Measurements from ENCODE around the gene SYT6. TPM values are rescaled to one million over a fixed set of nuclear protein-coding genes. Genes with fewer than 3 reads are reported as not detected.

SYT6 gene
- total and polyA plus RNA-seq, 4 donors = 4.9 to 30.1 (median 19.9) TPM

DNA sequence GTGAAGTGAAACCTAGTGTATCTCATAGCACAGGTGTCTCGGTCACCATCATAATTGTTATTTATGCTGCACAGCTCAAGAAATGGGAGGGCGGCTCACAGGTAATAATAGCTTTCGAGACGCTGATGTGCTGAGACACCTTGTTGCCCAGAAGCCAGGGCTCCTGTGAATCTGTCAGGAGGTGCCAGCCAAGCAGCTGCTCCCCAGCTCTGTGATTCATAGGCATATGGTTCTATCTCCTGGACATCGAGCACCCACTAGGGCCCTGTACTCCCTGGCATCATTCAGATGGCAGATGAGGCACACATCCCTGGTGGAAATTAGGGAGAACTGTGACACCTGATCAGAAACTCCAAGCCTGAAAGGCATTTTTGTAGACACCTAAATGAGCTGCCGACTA, 53.5 kb downstream of the SYT6 start:
- no peak for DNase-seq (ENCODE audit: low read depth in 4 of 6, low spot score in 6 of 6)
- WGBS (ENCODE audit: insufficient coverage) = 89% methylated on average over 5 of the region's 6 CpGs
- H3K27ac ChIP-seq (ENCODE audit: low read depth, low read length) = no peak overlapping the region

DNA sequence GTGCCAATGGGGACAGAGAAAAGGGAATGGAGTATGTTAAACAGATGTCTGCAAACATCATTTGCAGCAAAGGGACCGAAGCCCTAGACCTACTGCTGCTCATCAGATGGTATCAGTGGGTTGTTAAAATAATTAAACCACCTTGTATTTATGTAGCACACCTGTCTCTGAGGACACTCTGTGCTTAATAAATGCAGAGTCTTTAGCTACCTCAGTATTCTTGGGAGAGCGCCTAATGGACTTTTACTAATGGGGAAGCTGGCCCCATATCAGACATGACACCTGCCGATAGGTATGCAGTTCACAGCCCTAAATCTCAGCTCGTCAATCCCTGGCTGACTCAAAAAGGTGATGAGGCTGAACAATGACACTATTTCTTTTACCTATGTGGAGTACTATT, 54.4 kb downstream of the SYT6 start:
- WGBS (ENCODE audit: insufficient coverage) = 91% methylated on average over 3 of the region's 4 CpGs
- Histone ChIP-seq H3K27me3 (ENCODE audit: control insufficient read depth, insufficient read depth, low read length) (no peaks in the 10 kb centered on the region), H3K36me3 (ENCODE audit: control insufficient read depth, insufficient read depth, low read length) (peaks cover 5% of the 10 kb centered on the region), H3K4me1 (ENCODE audit: control insufficient read depth, insufficient read depth, low read length) (no peaks in the 10 kb centered on the region), H3K4me3 (ENCODE audit: low read depth, low read length) (no peak overlapping the region), H3K27ac (ENCODE audit: low read depth, low read length) (no peak overlapping the region), H3K9me3 (ENCODE audit: control insufficient read depth, insufficient read depth, low read length) (no peaks in the 10 kb centered on the region)
- peak in 1 of 6 donors; percentile 71 for DNase-seq (ENCODE audit: low read depth in 4 of 6, low spot score in 6 of 6)

More for the DNA sequence above, 53.5 kb downstream of the SYT6 start:
- H3K4me3 ChIP-seq (ENCODE audit: low read depth, low read length) = no peak overlapping the region
- peaks cover 1% of the 10 kb centered on the region for H3K4me1 ChIP-seq (ENCODE audit: control insufficient read depth, insufficient read depth, low read length)
- H3K9me3 ChIP-seq (ENCODE audit: control insufficient read depth, insufficient read depth, low read length) = no peaks in the 10 kb centered on the region
- H3K36me3 ChIP-seq (ENCODE audit: control insufficient read depth, insufficient read depth, low read length) = peaks cover 5% of the 10 kb centered on the region
- H3K27me3 ChIP-seq (ENCODE audit: control insufficient read depth, insufficient read depth, low read length) = no peaks in the 10 kb centered on the region

DNA sequence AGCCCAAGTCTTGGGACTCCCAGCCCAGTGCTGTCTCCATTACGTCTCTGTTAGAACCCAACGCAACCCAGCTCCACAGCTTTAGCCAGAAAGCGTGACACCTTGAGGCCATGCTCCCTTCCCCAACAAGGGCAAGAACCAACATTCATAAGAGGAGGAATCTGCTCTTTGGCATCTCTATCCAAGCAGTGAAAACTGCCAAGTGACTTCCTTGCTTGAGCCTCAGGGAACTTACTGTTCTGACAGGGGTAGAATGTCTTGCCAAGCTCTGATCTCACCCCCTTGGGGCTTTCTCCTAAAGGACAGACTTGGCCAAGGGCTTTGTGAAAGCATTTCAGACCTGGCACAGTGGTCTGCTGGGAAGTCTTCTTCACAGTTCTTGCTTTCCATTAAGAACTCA, 56.6 kb downstream of the SYT6 start:
- Histone ChIP-seq H3K27me3 (ENCODE audit: control insufficient read depth, insufficient read depth, low read length) (no peaks in the 10 kb centered on the region), H3K4me1 (ENCODE audit: control insufficient read depth, insufficient read depth, low read length) (peaks cover 2% of the 10 kb centered on the region), H3K27ac (ENCODE audit: low read depth, low read length) (no peak overlapping the region), H3K4me3 (ENCODE audit: low read depth, low read length) (no peak overlapping the region), H3K36me3 (ENCODE audit: control insufficient read depth, insufficient read depth, low read length) (peaks cover 5% of the 10 kb centered on the region), H3K9me3 (ENCODE audit: control insufficient read depth, insufficient read depth, low read length) (no peaks in the 10 kb centered on the region)
- no peak for DNase-seq (ENCODE audit: low read depth in 4 of 6, low spot score in 6 of 6)
- WGBS (ENCODE audit: insufficient coverage) = 100% methylated on average over 3 of the region's 3 CpGs

DNA sequence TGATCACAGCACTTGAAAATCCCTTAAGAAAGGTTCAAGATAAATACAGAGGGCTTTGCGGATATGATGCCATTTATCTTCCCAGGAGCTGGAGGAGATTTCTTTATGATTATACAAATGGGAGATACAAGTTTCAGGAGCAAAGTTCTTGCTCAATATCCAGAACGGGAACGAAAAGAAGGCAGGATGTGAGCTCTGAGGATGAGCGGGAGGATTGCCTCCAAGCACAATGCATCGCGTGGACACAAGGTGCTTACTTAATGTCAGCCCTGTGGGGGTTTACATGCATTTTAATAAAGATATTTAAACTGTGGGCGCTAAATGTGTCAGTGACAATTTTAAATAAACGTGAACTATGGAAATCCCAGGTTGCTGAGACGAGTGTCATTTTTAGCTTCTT, 59.0 kb downstream of the SYT6 start:
- 60% methylated on average over 4 of the region's 9 CpGs for WGBS (ENCODE audit: insufficient coverage)
- Histone ChIP-seq H3K36me3 (ENCODE audit: control insufficient read depth, insufficient read depth, low read length) (peaks cover 5% of the 10 kb centered on the region), H3K4me3 (ENCODE audit: low read depth, low read length) (no peak overlapping the region), H3K4me1 (ENCODE audit: control insufficient read depth, insufficient read depth, low read length) (peaks cover 7% of the 10 kb centered on the region), H3K27ac (ENCODE audit: low read depth, low read length) (no peak overlapping the region), H3K27me3 (ENCODE audit: control insufficient read depth, insufficient read depth, low read length) (no peaks in the 10 kb centered on the region), H3K9me3 (ENCODE audit: control insufficient read depth, insufficient read depth, low read length) (no peaks in the 10 kb centered on the region)
- peak in 1 of 6 donors; percentile 47 for DNase-seq (ENCODE audit: low read depth in 4 of 6, low spot score in 6 of 6)

DNA sequence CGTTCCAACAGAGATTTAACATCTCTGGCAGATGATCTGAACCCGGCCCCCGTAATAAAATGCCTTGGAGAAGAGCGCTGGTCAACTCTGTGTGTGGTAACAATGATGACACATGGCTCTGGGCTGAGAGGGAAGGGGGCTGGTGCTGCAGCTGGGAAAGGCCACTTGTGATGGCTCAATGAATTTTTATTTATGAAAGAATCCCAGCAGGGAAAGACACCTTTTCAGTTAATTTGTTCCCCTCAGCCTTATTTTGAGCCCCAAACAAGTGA, 59.4 kb downstream of the SYT6 start:
- peaks cover 7% of the 10 kb centered on the region for H3K4me1 ChIP-seq (ENCODE audit: control insufficient read depth, insufficient read depth, low read length)
- peaks cover 5% of the 10 kb centered on the region for H3K36me3 ChIP-seq (ENCODE audit: control insufficient read depth, insufficient read depth, low read length)
- no peaks in the 10 kb centered on the region for H3K27me3 ChIP-seq (ENCODE audit: control insufficient read depth, insufficient read depth, low read length)
- no peaks in the 10 kb centered on the region for H3K9me3 ChIP-seq (ENCODE audit: control insufficient read depth, insufficient read depth, low read length)
- H3K4me3 ChIP-seq (ENCODE audit: low read depth, low read length) = no peak overlapping the region
- DNase-seq (ENCODE audit: low read depth in 4 of 6, low spot score in 6 of 6) = peak in 1 of 6 donors; percentile 35
- H3K27ac ChIP-seq (ENCODE audit: low read depth, low read length) = no peak overlapping the region
- 22% methylated on average over 4 of the region's 4 CpGs for WGBS (ENCODE audit: insufficient coverage)

DNA sequence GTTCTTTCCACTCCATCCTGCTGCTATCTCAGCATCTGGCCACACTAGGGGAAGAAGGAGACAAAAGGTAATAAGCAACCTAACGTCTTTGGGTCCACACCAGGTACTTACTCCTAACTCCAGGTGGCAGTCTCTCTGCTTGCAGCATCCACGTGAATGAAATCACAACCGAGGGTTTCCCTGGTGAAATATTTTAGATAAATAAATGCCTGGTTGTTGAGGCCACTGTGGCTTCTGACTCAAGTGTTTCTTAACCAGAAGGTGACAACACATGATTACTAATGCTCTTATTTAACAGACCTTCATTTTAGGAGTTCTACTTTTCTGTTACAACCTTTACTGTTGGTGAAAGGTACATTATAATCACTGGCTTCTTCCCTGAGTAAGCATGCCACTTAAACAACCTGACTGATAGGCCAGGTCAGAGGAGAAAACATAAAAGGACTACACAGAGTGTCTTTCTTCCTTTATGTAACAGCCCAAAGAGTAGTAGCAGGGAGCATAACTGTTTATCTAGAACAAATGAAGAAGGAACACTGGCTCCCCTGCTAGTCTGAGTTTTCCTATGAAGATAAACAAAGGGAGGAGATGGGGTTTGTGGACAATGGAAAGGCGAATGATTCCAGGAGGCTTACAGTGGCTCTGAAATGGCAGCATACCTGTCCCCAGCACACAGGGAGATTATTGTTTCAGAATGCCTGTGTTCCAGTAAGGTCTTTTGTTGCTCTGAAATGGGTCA, 59.9 kb downstream of the SYT6 start:
- WGBS (ENCODE audit: insufficient coverage) = 50% methylated on average over 1 of the region's 4 CpGs
- DNase-seq (ENCODE audit: low read depth in 4 of 6, low spot score in 6 of 6) = no peak
- Histone ChIP-seq H3K4me3 (ENCODE audit: low read depth, low read length) (no peak overlapping the region), H3K4me1 (ENCODE audit: control insufficient read depth, insufficient read depth, low read length) (peaks cover 7% of the 10 kb centered on the region), H3K9me3 (ENCODE audit: control insufficient read depth, insufficient read depth, low read length) (no peaks in the 10 kb centered on the region), H3K27ac (ENCODE audit: low read depth, low read length) (no peak overlapping the region), H3K27me3 (ENCODE audit: control insufficient read depth, insufficient read depth, low read length) (no peaks in the 10 kb centered on the region), H3K36me3 (ENCODE audit: control insufficient read depth, insufficient read depth, low read length) (peaks cover 5% of the 10 kb centered on the region)

DNA sequence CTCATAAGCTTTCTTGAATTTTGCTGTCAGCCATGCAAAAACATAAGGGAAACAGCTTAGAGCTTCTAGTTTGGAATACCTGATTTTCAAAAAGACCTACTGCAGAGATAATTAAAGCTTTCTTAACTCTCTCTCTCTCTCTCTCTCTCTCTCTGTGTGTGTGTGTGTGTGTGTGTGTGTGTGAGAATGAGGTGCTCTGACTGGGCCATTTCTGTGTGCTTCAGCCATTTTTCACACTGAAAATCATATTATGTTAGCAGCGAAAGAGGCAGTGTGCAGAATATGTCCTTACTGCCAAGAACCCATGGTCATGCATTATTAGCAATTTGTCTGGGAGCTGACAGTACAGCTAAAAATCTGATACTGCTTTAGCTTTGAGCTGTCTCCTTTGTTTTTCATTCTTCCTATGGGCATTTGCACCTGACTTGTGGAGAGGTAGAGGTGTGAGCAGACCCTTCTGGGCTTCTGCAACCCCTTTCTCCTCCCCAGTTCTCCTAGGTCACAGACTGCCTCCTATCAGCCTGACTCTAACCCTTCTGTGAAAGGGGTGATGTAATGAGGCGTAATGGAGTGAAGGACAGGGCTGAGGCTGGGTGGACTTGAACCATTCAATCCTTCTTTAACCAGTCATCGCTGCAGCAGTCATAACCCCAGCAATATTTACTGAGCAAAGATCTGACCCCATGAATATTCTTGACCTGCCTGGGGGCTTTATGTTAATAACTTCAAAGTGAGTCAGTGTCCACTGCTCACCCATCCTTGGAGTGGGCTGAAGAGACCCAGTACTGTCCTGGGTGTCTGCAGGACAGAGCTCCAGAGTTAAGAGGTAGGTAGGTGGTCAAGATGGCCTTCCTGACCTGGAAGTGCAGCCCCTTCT, 61.2 kb downstream of the SYT6 start:
- Histone ChIP-seq H3K4me1 (ENCODE audit: control insufficient read depth, insufficient read depth, low read length) (peaks cover 11% of the 10 kb centered on the region), H3K4me3 (ENCODE audit: low read depth, low read length) (no peak overlapping the region), H3K9me3 (ENCODE audit: control insufficient read depth, insufficient read depth, low read length) (no peaks in the 10 kb centered on the region), H3K27me3 (ENCODE audit: control insufficient read depth, insufficient read depth, low read length) (no peaks in the 10 kb centered on the region), H3K27ac (ENCODE audit: low read depth, low read length) (no peak overlapping the region), H3K36me3 (ENCODE audit: control insufficient read depth, insufficient read depth, low read length) (peaks cover under 1% of the 10 kb centered on the region)
- WGBS (ENCODE audit: insufficient coverage) = 75% methylated on average over 1 of the region's 3 CpGs
- peak in 1 of 6 donors; percentile 84 for DNase-seq (ENCODE audit: low read depth in 4 of 6, low spot score in 6 of 6)

DNA sequence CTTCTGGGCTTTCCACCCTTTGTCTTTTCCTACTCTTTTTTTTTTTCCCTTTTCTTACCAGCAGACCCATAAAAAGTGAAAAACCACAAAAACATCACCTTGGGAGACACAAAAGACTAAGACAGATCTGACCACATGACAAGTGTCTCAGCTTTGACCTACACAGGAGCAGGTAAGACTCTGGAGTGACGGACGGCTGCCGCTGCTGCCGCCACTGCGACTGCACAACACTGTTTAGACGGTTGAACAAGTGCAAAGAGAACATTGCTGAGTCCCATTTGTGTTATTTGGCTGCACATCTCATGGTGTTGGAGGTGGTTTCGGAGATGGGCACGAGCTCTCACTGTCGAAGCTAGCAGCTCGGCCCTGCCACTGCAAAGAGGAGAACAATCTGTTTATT, 62.0 kb downstream of the SYT6 start:
- H3K36me3 ChIP-seq (ENCODE audit: control insufficient read depth, insufficient read depth, low read length) = no peaks in the 10 kb centered on the region
- H3K9me3 ChIP-seq (ENCODE audit: control insufficient read depth, insufficient read depth, low read length) = no peaks in the 10 kb centered on the region
- H3K27ac ChIP-seq (ENCODE audit: low read depth, low read length) = no peak overlapping the region
- 92% methylated on average over 6 of the region's 10 CpGs for WGBS (ENCODE audit: insufficient coverage)
- no peak overlapping the region for H3K4me3 ChIP-seq (ENCODE audit: low read depth, low read length)
- DNase-seq (ENCODE audit: low read depth in 4 of 6, low spot score in 6 of 6) = peak in 1 of 6 donors; percentile 45
- H3K27me3 ChIP-seq (ENCODE audit: control insufficient read depth, insufficient read depth, low read length) = no peaks in the 10 kb centered on the region
- H3K4me1 ChIP-seq (ENCODE audit: control insufficient read depth, insufficient read depth, low read length) = peaks cover 11% of the 10 kb centered on the region

DNA sequence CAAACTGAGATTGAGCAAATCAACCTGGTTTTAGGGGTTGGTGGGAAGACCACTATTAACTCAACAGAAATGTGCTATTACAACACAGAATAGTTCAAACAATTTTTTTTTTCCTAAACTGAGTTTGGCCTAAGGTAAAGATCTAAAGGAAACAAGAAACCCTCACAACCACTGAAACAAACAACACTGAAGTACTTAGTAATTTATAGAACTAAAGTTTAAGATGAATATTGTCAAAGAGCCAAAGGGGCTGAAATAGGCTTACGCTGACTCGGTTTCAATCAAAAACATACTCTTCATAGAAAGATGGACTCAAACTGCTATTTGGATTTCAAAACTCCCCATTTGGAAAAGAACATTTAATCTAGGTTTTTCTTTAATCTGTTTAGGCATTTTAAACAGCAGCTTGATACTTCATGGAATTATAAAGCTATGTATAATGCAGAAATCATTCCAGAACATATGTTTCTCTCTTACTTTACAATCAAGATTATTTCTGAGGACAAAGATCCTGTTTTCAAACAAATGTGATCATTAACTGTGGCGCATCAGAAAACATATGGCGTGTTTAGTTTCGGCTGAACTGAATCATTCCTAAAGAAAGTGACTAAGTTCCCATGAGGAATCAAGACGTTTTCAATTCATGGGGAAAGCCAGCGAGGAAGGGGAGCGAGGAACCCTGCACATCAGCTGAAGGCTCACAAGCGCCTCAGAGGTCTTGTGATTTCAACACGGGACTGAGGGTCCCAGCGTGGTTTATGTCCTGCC, 62.7 kb downstream of the SYT6 start:
- H3K9me3 ChIP-seq (ENCODE audit: control insufficient read depth, insufficient read depth, low read length) = no peaks in the 10 kb centered on the region
- peak in 1 of 6 donors; percentile 62 for DNase-seq (ENCODE audit: low read depth in 4 of 6, low spot score in 6 of 6)
- H3K36me3 ChIP-seq (ENCODE audit: control insufficient read depth, insufficient read depth, low read length) = no peaks in the 10 kb centered on the region
- H3K4me1 ChIP-seq (ENCODE audit: control insufficient read depth, insufficient read depth, low read length) = peaks cover 11% of the 10 kb centered on the region
- no peak overlapping the region for H3K4me3 ChIP-seq (ENCODE audit: low read depth, low read length)
- no peak overlapping the region for H3K27ac ChIP-seq (ENCODE audit: low read depth, low read length)
- 76% methylated on average over 9 of the region's 11 CpGs for WGBS (ENCODE audit: insufficient coverage)
- no peaks in the 10 kb centered on the region for H3K27me3 ChIP-seq (ENCODE audit: control insufficient read depth, insufficient read depth, low read length)

Data from spinal cord (tissue), 10 donors.